ENCODE results near the gene YARS1. TPM values are rescaled to one million over a fixed set of nuclear protein-coding genes. Genes with fewer than 3 reads are reported as not detected.

YARS1 gene
- total and polyA plus RNA-seq, 2 of the 4 experiments (the other 2 are of a cell fraction), result 100 to 166 TPM

DNA sequence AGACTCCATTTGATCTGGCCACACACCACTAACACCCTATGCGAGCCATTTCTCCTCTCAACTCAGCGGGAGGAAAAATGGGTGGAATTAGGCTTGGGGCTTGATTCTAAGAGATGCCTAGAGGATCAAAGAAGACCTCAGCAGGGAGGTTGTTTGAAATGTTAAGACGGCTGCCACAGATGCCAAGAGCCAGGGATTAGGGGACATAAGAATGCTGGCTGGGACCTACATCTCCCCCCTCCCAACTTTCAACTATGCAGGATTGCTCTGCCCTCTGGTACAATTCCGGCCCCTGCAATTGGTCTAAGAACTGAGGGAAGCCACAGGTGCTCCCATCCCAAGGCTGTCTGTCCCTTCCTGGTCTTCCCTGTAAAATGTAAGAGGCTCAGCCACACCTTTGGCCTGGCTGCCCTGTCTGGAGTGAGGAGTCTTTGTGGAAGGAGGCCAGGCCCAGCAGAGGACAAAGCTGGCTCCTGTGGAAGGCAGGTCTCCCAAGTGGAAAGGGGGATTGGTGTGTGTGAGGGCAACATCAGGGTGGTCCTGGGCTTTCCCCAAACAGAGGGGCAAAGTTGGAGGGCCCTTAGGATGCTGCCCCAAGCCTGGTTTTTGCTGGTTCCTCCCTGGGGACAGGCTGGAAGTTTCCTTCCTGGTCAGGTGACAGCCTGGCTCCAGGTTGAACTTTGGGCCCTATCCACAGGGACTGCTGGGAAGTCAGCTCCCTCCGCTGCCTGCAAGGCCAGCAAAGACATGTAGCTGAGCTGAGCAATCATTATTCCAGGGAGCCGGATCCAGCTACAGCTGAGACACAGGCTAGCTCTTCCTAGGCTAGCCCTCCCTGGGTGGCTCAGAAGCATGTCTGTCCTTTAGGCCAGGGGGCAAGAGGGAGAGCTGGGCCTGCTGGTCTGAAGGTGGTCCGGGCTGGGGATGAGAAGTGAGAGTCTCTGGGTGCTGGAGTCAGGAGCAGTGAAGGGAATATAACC is 80.1 kb downstream of the YARS1 start:
- Histone ChIP-seq H2AK9ac (replicated peaks; ENCODE audit: low read depth, low read length, poor library complexity) (no peak overlapping the region), H3K18ac (ENCODE audit: low read depth, low read length) (no peak overlapping the region), H2AK5ac (ENCODE audit: low read depth, low read length) (no peak overlapping the region), H3K4me3 (ENCODE audit: insufficient read depth, low read depth, low read length) (no peak overlapping the region), H3K9me3 (ENCODE audit: control insufficient read depth, insufficient read depth, low read length) (no peaks in the 10 kb centered on the region), H3K56ac (ENCODE audit: extremely low read depth, insufficient read depth, low read length) (no peak overlapping the region), H4K8ac (ENCODE audit: low read depth in 2 of 2, low read length in 2 of 2) (no peak overlapping the region), H3K4me1 (ENCODE audit: control insufficient read depth, insufficient read depth, low read length) (peaks cover 5% of the 10 kb centered on the region), H3K4me2 (ENCODE audit: low read depth, low read length) (no peak overlapping the region), H3K9ac (ENCODE audit: low read depth, low read length) (no peak overlapping the region), H3K27ac (ENCODE audit: insufficient read depth, low read length) (no peak overlapping the region), H3K9me1 (ENCODE audit: insufficient read depth, low read length) (peaks cover 5% of the 10 kb centered on the region; the same call in 1 of the 2 replicates), H2AFZ (replicated peaks; ENCODE audit: low read length, poor library complexity) (no peak overlapping the region), H4K91ac (ENCODE audit: insufficient read depth, low read depth, low read length) (no peak overlapping the region), H3K4ac (ENCODE audit: low read depth, low read length) (no peak overlapping the region), H3K23ac (ENCODE audit: low read depth, low read length) (no peak overlapping the region), H2BK5ac (ENCODE audit: low read depth, low read length, poor library complexity, severe bottlenecking) (no peak overlapping the region), H3K14ac (replicated peaks; ENCODE audit: low read depth, low read length) (no peak overlapping the region), H3K79me1 (ENCODE audit: low read depth in 1 of 2, low read length in 2 of 2) (peaks cover 0 to 6% of the 10 kb centered on the region in 2 experiments; a peak in 1 of 4 replicates), H2BK120ac (ENCODE audit: low read depth, low read length) (no peak overlapping the region), H3K36me3 (ENCODE audit: control insufficient read depth, insufficient read depth, low read length) (no peaks in the 10 kb centered on the region), H4K5ac (ENCODE audit: low read depth, low read length) (no peak overlapping the region), H4K20me1 (ENCODE audit: insufficient read depth, low read length) (no peaks in the 10 kb centered on the region), H2BK15ac (ENCODE audit: low read depth, low read length) (no peak overlapping the region), H2BK20ac (ENCODE audit: low read depth, low read length) (no peak overlapping the region), H3K27me3 (ENCODE audit: control insufficient read depth, insufficient read depth, low read length) (no peaks in the 10 kb centered on the region)
- TF ChIP-seq MAZ (IDR thresholded peaks at IDR 0.05; ENCODE audit: borderline replicate concordance, low read depth, low read length), result no peak
- TF ChIP-seq BHLHE40 (IDR thresholded peaks at IDR 0.05; ENCODE audit: low read depth, low read length), result no peak
- TF ChIP-seq, protein P1, sequence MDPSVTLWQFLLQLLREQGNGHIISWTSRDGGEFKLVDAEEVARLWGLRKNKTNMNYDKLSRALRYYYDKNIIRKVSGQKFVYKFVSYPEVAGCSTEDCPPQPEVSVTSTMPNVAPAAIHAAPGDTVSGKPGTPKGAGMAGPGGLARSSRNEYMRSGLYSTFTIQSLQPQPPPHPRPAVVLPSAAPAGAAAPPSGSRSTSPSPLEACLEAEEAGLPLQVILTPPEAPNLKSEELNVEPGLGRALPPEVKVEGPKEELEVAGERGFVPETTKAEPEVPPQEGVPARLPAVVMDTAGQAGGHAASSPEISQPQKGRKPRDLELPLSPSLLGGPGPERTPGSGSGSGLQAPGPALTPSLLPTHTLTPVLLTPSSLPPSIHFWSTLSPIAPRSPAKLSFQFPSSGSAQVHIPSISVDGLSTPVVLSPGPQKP (IDR thresholded peaks at IDR 0.05; ENCODE audit: borderline replicate concordance, low read depth, low read length), result no peak
- TF ChIP-seq RCOR1 (IDR thresholded peaks at IDR 0.05; ENCODE audit: insufficient replicate concordance, low read length), result no peak
- TF ChIP-seq, protein P2, sequence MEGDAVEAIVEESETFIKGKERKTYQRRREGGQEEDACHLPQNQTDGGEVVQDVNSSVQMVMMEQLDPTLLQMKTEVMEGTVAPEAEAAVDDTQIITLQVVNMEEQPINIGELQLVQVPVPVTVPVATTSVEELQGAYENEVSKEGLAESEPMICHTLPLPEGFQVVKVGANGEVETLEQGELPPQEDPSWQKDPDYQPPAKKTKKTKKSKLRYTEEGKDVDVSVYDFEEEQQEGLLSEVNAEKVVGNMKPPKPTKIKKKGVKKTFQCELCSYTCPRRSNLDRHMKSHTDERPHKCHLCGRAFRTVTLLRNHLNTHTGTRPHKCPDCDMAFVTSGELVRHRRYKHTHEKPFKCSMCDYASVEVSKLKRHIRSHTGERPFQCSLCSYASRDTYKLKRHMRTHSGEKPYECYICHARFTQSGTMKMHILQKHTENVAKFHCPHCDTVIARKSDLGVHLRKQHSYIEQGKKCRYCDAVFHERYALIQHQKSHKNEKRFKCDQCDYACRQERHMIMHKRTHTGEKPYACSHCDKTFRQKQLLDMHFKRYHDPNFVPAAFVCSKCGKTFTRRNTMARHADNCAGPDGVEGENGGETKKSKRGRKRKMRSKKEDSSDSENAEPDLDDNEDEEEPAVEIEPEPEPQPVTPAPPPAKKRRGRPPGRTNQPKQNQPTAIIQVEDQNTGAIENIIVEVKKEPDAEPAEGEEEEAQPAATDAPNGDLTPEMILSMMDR (conservative IDR thresholded peaks at IDR 0.05; ENCODE audit: low read depth, low read length), result no peak
- intact Hi-C loops (cut with micrococcal nuclease), result no loop called here
- CTCF ChIA-PET, result interaction anchor here (0.6 kb wide), 1 partner anchor 25 kb away, joined by 4 read pairs; no protein-coding TSS in a partner anchor
- WGBS, 2 experiments (ENCODE audit: extremely low coverage in 2 of 2, insufficient read length in 1 of 2), result 94% methylated on average over 3 of the region's 7 CpGs; no CpG with 5 or more reads in 1 of the 2 experiments
- no peak for ATAC-seq (ENCODE audit: low read depth)
- in situ Hi-C loops (cut with MboI; ENCODE audit: low sequenced_read_pairs), result no loop called here
- POLR2A ChIA-PET (ENCODE audit: unreplicated experiment), result no interaction called here
- no peak for DNase-seq
- BruUV-seq (replicated peaks), result no TSS peak
- dilution Hi-C loops (cut with HindIII; ENCODE audit: low sequenced_read_pairs, unreplicated experiment), result no loop called here
